ENCODE data around the gene CCDC88C. TPM values are rescaled to one million over a fixed set of nuclear protein-coding genes. Genes with fewer than 3 reads are reported as not detected.

The CCDC88C gene
- total RNA-seq, 2 donors from 2014 or later = 32.5 to 54.4 TPM

DNA sequence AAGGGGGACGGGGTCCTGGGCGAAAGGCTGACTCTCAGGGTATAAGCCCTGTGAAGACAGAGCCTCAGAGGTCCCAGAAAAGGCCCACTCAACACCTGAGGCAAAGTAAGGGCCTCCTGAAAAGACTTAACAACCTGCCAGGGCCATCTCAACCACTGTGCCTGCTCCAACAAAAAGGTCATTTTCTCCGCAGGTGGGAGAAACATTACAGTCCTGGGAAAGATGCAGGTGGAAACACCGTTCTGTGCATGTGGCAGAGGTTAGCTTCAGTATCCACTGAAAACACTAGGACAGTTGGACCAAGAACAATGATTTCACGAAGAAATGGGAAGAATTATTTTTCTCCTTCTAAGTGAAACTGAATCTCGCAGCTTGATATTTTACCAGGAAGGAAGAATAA, 50.9 kb downstream of the CCDC88C start:
- Histone ChIP-seq H3K36me3 (no peaks in the 10 kb centered on the region), H3K27ac (no peak overlapping the region), H3K4me3 (no peak overlapping the region), H3K4me1 (replicated peaks) (peaks cover 17% of the 10 kb centered on the region), H3K9me3 (no peaks in the 10 kb centered on the region), H3K27me3 (replicated peaks; ENCODE audit: insufficient read depth) (no peaks in the 10 kb centered on the region)
- DNase-seq (ENCODE audit: low spot score) = no peak
- intact Hi-C loops (cut with DNase I) = no loop called here
- 80% methylated on average over 6 of the region's 6 CpGs for WGBS
- TF ChIP-seq POLR2A (IDR thresholded peaks at IDR 0.05) (no peak), POLR2AphosphoS5 (IDR thresholded peaks at IDR 0.05) (no peak)
- TF ChIP-seq, protein P1, sequence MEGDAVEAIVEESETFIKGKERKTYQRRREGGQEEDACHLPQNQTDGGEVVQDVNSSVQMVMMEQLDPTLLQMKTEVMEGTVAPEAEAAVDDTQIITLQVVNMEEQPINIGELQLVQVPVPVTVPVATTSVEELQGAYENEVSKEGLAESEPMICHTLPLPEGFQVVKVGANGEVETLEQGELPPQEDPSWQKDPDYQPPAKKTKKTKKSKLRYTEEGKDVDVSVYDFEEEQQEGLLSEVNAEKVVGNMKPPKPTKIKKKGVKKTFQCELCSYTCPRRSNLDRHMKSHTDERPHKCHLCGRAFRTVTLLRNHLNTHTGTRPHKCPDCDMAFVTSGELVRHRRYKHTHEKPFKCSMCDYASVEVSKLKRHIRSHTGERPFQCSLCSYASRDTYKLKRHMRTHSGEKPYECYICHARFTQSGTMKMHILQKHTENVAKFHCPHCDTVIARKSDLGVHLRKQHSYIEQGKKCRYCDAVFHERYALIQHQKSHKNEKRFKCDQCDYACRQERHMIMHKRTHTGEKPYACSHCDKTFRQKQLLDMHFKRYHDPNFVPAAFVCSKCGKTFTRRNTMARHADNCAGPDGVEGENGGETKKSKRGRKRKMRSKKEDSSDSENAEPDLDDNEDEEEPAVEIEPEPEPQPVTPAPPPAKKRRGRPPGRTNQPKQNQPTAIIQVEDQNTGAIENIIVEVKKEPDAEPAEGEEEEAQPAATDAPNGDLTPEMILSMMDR (IDR thresholded peaks at IDR 0.05) = no peak

DNA sequence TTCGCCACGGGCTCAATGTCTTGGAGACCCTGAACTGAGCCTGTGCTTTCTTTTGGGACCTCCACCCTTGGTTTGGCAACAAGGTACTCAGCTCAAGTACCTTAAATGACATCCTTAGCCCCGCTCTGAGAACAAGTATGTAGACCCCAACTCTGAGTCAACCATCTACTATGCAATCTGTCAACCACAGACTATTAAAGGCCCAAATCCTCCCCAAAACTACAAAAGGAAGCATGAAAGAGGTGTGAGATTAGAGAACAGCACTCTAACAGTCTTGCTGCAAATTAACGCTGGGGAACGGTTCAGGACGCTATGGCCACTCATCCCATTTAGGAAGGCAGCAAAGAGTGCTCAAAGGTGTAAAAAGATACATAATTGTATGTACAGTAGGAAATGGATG, 52.1 kb downstream of the CCDC88C start:
- Histone ChIP-seq H3K27me3 (replicated peaks; ENCODE audit: insufficient read depth) (no peaks in the 10 kb centered on the region), H3K4me1 (replicated peaks) (peaks cover 8% of the 10 kb centered on the region), H3K4me3 (no peak overlapping the region), H3K27ac (no peak overlapping the region), H3K9me3 (no peaks in the 10 kb centered on the region), H3K36me3 (no peaks in the 10 kb centered on the region)
- DNase-seq (ENCODE audit: low spot score) = no peak
- TF ChIP-seq, protein P1 (IDR thresholded peaks at IDR 0.05) = no peak
- no peak for TF ChIP-seq POLR2A (IDR thresholded peaks at IDR 0.05)
- no peak for TF ChIP-seq POLR2AphosphoS5 (IDR thresholded peaks at IDR 0.05)
- intact Hi-C loops (cut with DNase I) = no loop called here
- 86% methylated on average over 6 of the region's 6 CpGs for WGBS

DNA sequence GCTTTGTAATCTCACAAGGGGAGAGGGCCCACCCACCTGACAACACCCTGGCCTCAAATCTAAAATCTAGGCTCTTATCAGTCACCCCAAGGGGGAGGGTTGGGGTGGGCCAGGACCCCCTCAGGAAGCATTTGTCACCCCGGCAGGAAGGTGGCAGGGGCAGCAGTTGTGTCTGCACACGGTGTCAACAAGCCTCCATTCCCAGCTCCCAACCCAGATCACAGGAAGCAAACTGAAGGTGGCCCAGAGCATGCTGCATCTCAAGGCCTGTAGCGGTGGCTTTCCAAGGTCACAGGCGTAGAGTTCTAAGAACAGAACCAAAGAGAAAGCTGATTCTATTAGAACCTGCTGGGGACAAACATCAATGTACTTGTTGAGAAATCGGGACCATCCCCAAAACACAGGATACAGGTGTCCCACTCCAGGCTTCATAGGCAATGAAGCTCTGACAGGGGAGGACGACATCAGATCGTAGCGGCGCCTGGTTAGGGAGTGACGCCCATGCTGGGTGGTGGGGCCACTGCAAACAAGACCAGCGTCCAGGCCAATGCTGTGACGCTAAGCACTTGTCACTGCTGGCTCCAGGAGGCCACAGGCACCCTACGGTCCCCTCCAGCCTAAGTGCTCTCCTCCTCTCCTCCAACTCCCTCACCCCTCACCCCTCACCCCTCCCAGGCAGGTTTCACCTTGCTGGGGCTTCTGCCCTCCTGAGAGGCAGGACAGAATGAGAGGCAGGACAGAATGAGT, 52.9 kb downstream of the CCDC88C start:
- Histone ChIP-seq H3K27me3 (replicated peaks; ENCODE audit: insufficient read depth) (no peaks in the 10 kb centered on the region), H3K36me3 (no peaks in the 10 kb centered on the region), H3K27ac (no peak overlapping the region), H3K4me3 (no peak overlapping the region), H3K9me3 (no peaks in the 10 kb centered on the region), H3K4me1 (replicated peaks) (peaks cover 4% of the 10 kb centered on the region)
- no peak for DNase-seq (ENCODE audit: low spot score)
- intact Hi-C loops (cut with DNase I) = no loop called here
- 84% methylated on average over 13 of the region's 13 CpGs for WGBS
- TF ChIP-seq POLR2AphosphoS5 (IDR thresholded peaks at IDR 0.05) (no peak), POLR2A (IDR thresholded peaks at IDR 0.05) (no peak)

DNA sequence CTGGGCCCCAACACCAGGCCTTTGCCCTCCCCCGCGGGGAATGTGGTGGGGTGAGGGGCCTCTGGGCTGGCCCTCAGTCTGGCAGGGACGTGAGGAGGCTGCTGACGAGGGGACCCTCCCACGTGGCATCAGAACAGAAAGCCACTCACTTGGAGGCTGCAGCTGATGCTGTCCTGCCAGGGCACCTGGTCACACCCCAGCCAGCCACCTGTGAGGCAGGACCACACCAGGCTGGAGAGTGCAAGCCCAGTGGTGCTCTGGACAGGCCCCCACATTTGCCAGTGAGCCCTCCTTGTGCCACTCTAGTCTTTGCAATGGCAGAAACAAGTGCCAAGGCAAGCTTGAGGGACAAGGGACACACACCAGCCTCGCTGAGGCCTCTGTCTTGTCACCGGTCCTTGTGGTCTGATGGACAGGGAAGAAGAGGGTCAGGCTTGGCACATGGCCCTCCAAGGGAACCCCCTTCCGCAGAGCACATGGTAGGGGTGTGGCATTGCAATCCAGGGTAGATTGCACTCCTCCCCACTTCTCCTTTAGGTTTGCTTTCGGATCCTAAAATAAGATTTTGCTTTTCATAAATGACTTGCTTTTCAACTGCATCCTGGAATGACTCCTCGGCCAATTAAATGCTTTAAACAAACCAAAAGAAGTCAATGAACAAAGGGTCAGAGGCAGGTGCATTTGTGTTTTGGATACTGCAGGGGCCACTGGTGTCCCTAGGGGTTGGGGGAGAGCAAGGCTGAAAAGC, 53.7 kb downstream of the CCDC88C start:
- Histone ChIP-seq H3K4me1 (replicated peaks) (peaks cover 4% of the 10 kb centered on the region), H3K4me3 (no peak overlapping the region), H3K27ac (no peak overlapping the region), H3K36me3 (no peaks in the 10 kb centered on the region), H3K9me3 (no peaks in the 10 kb centered on the region), H3K27me3 (replicated peaks; ENCODE audit: insufficient read depth) (no peaks in the 10 kb centered on the region)
- intact Hi-C loops (cut with DNase I) = no loop called here
- WGBS = 68% methylated on average over 10 of the region's 10 CpGs
- TF ChIP-seq POLR2AphosphoS5 (IDR thresholded peaks at IDR 0.05) (no peak), POLR2A (IDR thresholded peaks at IDR 0.05) (no peak)
- TF ChIP-seq, protein P1 (IDR thresholded peaks at IDR 0.05) = no peak
- DNase-seq (ENCODE audit: low spot score) = no peak

DNA sequence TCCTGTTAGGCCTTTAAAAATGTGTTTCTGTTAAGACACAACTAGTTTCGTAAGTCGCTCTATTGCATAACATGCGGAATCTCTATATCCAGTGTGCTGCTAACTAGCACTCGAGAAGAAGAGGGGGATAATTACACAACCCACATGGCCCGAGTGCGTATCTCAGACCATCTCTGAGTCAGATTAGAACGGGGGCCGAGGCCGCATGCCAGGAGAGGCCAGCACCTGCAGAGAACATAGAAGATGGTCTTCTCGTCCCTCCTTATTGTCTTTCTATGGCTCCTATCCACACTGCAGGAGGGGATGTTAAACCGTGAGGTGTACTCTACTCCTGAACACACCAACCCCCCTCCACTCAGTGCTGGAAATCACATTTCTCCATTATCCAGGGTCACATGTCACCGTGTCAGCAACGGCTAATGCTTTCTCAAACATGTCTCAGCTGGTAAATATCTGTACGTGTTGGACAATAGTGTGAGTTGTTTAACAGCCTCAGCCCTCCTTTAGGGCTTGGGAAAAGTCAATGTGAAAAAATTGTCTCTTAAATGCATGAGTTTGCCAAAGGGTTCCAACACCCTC, 56.3 kb downstream of the CCDC88C start:
- WGBS = 40% methylated on average over 14 of the region's 14 CpGs
- H3K27ac ChIP-seq = peak overlapping the region in 1 of 2 donors; percentile 45
- no peaks in the 10 kb centered on the region for H3K27me3 ChIP-seq (replicated peaks; ENCODE audit: insufficient read depth)
- no peaks in the 10 kb centered on the region for H3K36me3 ChIP-seq
- DNase-seq (ENCODE audit: low spot score) = peak; percentile 53
- H3K9me3 ChIP-seq = no peaks in the 10 kb centered on the region
- no peak overlapping the region for H3K4me3 ChIP-seq
- H3K4me1 ChIP-seq (replicated peaks) = peaks cover 4% of the 10 kb centered on the region
- intact Hi-C loops (cut with DNase I) = no loop called here
- TF ChIP-seq POLR2A (IDR thresholded peaks at IDR 0.05) (no peak), POLR2AphosphoS5 (IDR thresholded peaks at IDR 0.05) (peak; percentile 64)

All from prostate gland (tissue), 2 donors.